ENCODE data around the gene IGBP1.
"Not testable (repeated sequence)": the region's sequence is repeated elsewhere in the genome, so short reads cannot be mapped to it uniquely, and the experiment has no call there.

The IGBP1 gene

GRCh38 chrX:70168238-70169188, 35.3 kb downstream of the IGBP1 start:
- no peak for DNase-seq

- no peak for DNase-seq
These were observed 36.0 kb downstream of the IGBP1 start for GRCh38 chrX:70169281-70169680.

DNA sequence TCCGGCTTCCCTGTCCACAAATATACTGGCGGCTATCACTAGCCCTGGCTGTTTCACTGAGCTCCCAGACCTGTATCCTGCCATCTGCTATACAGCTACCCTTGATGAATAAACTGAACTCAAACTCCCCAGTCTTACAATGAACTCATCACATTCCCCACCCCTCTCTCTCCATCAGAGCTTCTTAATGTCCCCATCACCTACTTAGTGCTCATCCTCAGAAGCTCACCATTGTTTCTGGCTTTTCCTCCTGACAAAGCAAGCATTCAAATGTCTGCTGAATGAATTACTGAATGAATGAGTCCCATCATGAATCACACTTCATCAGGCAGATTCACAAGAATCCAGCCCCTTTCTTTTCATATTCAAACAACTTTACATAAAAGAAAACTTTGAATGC, 38.4 kb downstream of the IGBP1 start:
- DNase-seq = no peak

DNA sequence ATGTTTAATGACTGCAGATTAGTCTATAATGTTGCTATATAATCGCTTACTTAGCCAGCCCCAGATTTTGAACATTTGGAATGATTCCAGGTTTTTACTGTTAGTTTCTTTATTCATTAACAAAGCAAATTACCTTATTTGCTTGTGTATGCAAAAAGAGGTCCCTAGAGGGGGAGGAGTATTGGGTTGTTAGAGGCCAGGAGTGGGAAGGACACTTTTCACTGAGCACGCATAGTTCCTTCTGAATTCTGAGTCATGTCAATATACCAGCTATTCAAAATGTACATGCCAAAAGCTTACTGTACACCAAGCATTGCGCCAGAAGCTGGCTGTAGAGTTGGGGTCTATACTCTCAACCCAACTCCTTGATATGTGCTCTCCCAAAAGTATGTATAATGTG, 39.0 kb downstream of the IGBP1 start:
- DNase-seq = no peak

GRCh38 chrX:70172964-70173363, 39.7 kb downstream of the IGBP1 start:
- DNase-seq = no peak

- DNase-seq = no peak
These were observed 41.5 kb downstream of the IGBP1 start for GRCh38 chrX:70174754-70175153.

GRCh38 chrX:70175338-70175737, 42.1 kb downstream of the IGBP1 start:
- DNase-seq = no peak

GRCh38 chrX:70176938-70177533, 43.8 kb downstream of the IGBP1 start, which contains the start of gene DGAT2L6:
Gene DGAT2L6 (plus strand): TSS chrX:70177483. CDS start chrX:70177583, 100 bp downstream.
- no peak for DNase-seq

GRCh38 chrX:70183091-70183490, 49.8 kb downstream of the IGBP1 start:
- no peak for DNase-seq

GRCh38 chrX:70190225-70190624, 57.0 kb downstream of the IGBP1 start:
- DNase-seq = no peak

DNA sequence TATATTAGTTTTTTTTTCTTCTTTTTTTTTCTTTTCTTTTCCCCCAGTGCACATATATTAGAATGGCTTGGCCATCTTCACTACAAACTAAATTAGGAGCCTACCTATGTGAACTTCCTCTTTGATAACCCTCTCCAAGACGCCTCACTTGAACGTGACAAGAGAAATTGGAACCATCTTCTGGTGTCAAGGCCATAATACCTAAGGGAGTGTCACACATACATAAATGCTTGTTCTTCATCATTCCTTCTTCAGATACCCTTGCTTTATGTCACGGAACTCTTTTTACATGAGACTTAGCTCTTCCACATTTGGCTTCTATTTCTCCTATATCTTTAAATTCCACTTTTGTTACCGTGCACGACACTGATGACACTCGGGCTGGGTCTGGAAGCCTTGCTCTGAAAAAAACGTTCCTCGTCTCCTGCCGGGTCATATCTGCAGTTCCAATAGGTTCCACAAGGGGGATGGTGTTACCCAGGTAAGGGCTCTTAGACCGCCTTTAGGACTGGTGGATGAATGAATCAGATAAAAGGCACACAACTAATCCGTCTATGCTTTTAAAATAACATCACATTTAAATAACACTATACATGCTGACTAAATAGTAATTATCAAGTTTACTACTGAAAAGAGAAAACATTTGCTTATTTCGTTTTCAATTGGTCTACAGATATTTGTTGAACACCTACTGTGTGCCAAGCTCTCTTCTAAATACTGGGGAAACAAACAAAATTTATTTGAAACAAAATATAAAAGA, 63.9 kb downstream of the IGBP1 start:
- DNase-seq = peak; percentile 57

GRCh38 chrX:70201732-70202131, 68.5 kb downstream of the IGBP1 start:
- no peak for DNase-seq

DNA sequence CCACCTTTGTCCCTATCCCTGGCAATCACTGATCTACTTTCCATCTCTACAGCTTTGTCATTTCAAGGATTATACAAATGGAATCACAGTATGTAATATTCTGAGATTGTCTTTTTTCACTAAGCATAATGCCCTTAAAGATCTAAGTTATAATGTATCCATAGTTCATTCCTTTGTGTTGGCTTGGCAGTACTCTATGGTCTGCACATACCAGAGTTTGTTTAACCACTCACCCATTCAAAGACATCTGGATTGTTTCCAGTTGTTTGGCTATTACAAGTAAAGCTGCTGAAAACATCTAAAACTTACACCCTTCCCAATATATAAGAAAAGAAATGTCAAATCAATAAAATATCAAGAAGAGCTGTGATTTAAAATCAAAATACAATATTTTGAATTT, 75.2 kb downstream of the IGBP1 start:
- no peak for DNase-seq

DNA sequence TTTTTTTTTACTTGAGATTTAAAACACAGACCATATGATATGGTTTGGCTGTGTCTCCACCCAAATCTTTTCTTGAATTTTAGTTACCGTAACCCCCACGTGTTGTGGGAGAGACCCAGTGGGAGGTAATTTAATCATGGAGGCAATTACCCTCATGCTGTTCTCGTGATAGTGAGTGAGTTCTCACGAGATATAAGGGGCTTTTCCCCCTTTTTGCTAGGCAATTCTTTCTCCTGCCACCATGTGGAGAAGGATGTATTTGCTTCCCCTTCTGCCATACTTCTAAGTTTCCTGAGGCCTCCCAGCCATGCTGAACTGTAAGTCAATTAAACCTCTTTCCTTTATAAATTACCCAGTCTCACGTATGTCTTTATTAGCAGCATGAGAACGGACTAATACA, 76.3 kb downstream of the IGBP1 start:
- not testable (repeated sequence) for DNase-seq

Data from activated T-cell treated with anti-CD3 and anti-CD28 coated beads for 4 hours (primary cell).